Measurements from ENCODE around the gene GHITM. TPM values are rescaled to one million over a fixed set of nuclear protein-coding genes. Genes with fewer than 3 reads are reported as not detected.
"Not testable (repeated sequence)": the region's sequence is repeated elsewhere in the genome, so short reads cannot be mapped to it uniquely, and the experiment has no call there.

GHITM gene
- total RNA-seq, 2 donors from 2014 or later = 84.5 to 85.8 TPM

DNA sequence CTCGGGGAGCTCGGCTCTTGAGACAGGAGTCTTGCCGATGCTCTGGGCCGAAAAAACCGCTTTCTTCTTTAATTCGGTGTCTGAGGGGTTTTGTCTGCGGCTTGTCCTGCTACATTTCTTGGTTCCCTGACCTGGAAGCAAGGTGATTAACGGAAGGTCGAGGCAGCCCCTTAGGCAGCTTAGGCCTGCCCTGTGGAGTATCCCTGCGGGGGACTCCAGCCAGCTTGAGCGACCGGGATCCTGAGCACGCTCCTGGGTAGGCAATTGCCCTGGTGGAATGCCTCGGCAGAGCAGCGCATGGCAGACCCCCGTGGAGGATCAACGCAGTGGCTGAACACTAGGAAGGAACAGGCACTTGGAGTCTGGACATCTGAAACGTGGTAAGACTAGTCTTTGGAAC, 30.5 kb upstream of the GHITM start:
- H3K27me3 Mint-ChIP-seq (ENCODE audit: insufficient read depth) = no peaks in the 10 kb centered on the region
- H3K27ac ChIP-seq (ENCODE audit: low read depth, low read length) = no peak overlapping the region
- 93% methylated on average over 17 to 18 of the region's 18 CpGs for WGBS, 2 experiments (ENCODE audit: insufficient coverage in 1 of 2, insufficient read length in 1 of 2)
- DNase-seq = peak; percentile 52
- no peaks in the 10 kb centered on the region for H3K9me3 ChIP-seq (ENCODE audit: control insufficient read depth, low read length)
- H3K9ac ChIP-seq (ENCODE audit: extremely low read depth, low read length, poor library complexity, severe bottlenecking) = no peak overlapping the region
- no peak overlapping the region for H3K4me3 ChIP-seq (ENCODE audit: low read length)
- H3K4me1 ChIP-seq (ENCODE audit: control insufficient read depth, insufficient read depth, low read length) = no peaks in the 10 kb centered on the region
- no peaks in the 10 kb centered on the region for H3K36me3 ChIP-seq (ENCODE audit: control insufficient read depth, insufficient read depth, low read length)
- H3K36me3 Mint-ChIP-seq (ENCODE audit: low read depth) = no peaks in the 10 kb centered on the region
- TF ChIP-seq, protein P1, sequence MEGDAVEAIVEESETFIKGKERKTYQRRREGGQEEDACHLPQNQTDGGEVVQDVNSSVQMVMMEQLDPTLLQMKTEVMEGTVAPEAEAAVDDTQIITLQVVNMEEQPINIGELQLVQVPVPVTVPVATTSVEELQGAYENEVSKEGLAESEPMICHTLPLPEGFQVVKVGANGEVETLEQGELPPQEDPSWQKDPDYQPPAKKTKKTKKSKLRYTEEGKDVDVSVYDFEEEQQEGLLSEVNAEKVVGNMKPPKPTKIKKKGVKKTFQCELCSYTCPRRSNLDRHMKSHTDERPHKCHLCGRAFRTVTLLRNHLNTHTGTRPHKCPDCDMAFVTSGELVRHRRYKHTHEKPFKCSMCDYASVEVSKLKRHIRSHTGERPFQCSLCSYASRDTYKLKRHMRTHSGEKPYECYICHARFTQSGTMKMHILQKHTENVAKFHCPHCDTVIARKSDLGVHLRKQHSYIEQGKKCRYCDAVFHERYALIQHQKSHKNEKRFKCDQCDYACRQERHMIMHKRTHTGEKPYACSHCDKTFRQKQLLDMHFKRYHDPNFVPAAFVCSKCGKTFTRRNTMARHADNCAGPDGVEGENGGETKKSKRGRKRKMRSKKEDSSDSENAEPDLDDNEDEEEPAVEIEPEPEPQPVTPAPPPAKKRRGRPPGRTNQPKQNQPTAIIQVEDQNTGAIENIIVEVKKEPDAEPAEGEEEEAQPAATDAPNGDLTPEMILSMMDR (conservative IDR thresholded peaks at IDR 0.05) = peak; percentile 21
- H3K9me3 Mint-ChIP-seq = no peaks in the 10 kb centered on the region
- H3K27ac Mint-ChIP-seq = no peak overlapping the region
- no peak overlapping the region for H3K4me3 Mint-ChIP-seq
- no peaks in the 10 kb centered on the region for H3K27me3 ChIP-seq (ENCODE audit: control insufficient read depth, insufficient read depth, low read length, poor library complexity, severe bottlenecking)
- peaks cover 30% of the 10 kb centered on the region for H3K4me1 Mint-ChIP-seq

DNA sequence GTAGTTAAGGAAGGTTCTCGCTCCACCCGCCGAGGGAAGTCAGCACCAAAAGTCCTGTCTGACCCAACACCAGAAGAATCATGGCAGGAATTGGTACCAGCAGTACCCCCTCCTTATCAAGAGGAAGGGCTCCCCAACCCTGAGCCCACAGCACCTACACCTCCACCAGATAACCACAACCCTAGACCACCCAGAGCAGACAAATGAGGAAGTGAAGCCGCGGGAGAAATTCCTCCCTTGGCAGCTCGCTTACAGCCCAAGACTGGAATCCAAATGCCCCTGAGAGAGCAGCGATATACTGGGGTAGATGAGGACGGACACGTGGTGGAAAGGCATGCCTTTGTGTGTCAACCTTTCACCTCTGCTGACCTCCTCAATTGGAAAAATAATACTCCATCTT, 29.5 kb upstream of the GHITM start:
- H3K27me3 Mint-ChIP-seq (ENCODE audit: insufficient read depth); H3K9me3 Mint-ChIP-seq; H3K4me3 Mint-ChIP-seq; H3K9ac ChIP-seq (ENCODE audit: extremely low read depth, low read length, poor library complexity, severe bottlenecking); H3K4me3 ChIP-seq (ENCODE audit: low read length); H3K27ac ChIP-seq (ENCODE audit: low read depth, low read length); DNase-seq; H3K36me3 Mint-ChIP-seq (ENCODE audit: low read depth); H3K27me3 ChIP-seq (ENCODE audit: control insufficient read depth, insufficient read depth, low read length, poor library complexity, severe bottlenecking); H3K36me3 ChIP-seq (ENCODE audit: control insufficient read depth, insufficient read depth, low read length); H3K4me1 ChIP-seq (ENCODE audit: control insufficient read depth, insufficient read depth, low read length); H3K27ac Mint-ChIP-seq; H3K9me3 ChIP-seq (ENCODE audit: control insufficient read depth, low read length): not testable (repeated sequence)
- peaks cover 36% of the 10 kb centered on the region for H3K4me1 Mint-ChIP-seq
- 94% methylated on average over 7 to 9 of the region's 9 CpGs for WGBS, 2 experiments (ENCODE audit: insufficient coverage in 1 of 2, insufficient read length in 1 of 2)

DNA sequence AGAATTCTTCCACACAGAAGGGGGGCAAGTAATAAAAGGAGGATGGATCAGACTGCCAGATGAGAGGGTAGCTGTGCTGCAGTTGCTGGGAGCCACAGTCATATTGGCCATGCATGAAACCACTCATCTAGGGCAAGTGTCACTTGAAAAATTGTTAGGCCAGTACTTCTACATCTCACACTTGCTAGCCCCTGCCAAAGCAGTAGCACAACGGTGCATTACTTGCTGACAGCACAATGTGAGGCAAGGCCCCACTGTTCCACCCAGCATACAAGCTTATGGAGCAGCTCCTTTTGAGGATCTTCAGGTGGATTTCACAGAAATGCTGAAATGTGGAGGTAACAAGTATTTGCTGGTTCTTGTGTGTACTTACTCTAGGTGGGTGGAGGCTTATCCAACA, 25.8 kb upstream of the GHITM start:
- peaks cover 28% of the 10 kb centered on the region for H3K4me1 Mint-ChIP-seq
- not testable (repeated sequence) for DNase-seq

DNA sequence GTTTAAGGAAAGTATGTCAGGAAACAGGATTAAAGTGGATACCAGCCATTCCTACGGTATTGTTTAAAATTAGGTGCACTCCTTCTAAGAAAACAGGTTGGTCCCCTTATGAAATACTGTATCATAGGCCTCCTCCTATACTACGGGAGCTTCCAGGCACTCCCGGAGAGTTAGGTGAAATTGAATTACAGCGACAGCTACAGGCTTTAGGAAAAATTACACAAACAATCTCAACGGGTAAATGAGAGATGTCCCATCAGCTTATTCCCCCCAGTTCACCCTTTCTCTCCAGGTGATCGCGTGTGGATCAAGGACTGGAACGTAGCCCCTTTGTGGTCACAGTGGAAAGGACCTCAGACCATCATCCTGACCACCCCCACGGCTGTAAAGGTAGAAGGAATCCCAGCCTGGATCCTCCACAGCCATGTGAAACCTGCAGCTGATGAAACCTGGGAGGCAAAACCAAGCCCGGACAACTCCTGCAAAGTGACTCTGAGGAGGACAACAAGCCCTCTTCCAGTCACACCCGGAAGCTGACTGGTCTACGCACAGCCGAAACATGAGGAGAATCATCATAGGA, 25.1 kb upstream of the GHITM start:
- peaks cover 23% of the 10 kb centered on the region for H3K4me1 Mint-ChIP-seq
- no peak overlapping the region for H3K9ac ChIP-seq (ENCODE audit: extremely low read depth, low read length, poor library complexity, severe bottlenecking)
- H3K4me3 ChIP-seq (ENCODE audit: low read length) = no peak overlapping the region
- H3K9me3 ChIP-seq (ENCODE audit: control insufficient read depth, low read length) = peaks cover 8% of the 10 kb centered on the region
- H3K27ac ChIP-seq (ENCODE audit: low read depth, low read length) = no peak overlapping the region
- no peak overlapping the region for H3K27ac Mint-ChIP-seq
- H3K36me3 Mint-ChIP-seq (ENCODE audit: low read depth) = no peaks in the 10 kb centered on the region
- 61 to 70% methylated on average over 6 to 13 of the region's 13 CpGs for WGBS, 2 experiments (ENCODE audit: insufficient coverage in 1 of 2, insufficient read length in 1 of 2)
- DNase-seq = peak; percentile 55
- no peaks in the 10 kb centered on the region for H3K4me1 ChIP-seq (ENCODE audit: control insufficient read depth, insufficient read depth, low read length)
- TF ChIP-seq, protein P1 (conservative IDR thresholded peaks at IDR 0.05) = peak; percentile 70
- no peaks in the 10 kb centered on the region for H3K27me3 ChIP-seq (ENCODE audit: control insufficient read depth, insufficient read depth, low read length, poor library complexity, severe bottlenecking)
- H3K36me3 ChIP-seq (ENCODE audit: control insufficient read depth, insufficient read depth, low read length) = no peaks in the 10 kb centered on the region
- H3K4me3 Mint-ChIP-seq = no peak overlapping the region
- H3K9me3 Mint-ChIP-seq = peaks cover 11% of the 10 kb centered on the region
- H3K27me3 Mint-ChIP-seq (ENCODE audit: insufficient read depth) = no peaks in the 10 kb centered on the region

More for the DNA sequence above, 25.8 kb upstream of the GHITM start:
- H3K27ac ChIP-seq (ENCODE audit: low read depth, low read length); H3K4me3 ChIP-seq (ENCODE audit: low read length); H3K27me3 ChIP-seq (ENCODE audit: control insufficient read depth, insufficient read depth, low read length, poor library complexity, severe bottlenecking); H3K36me3 Mint-ChIP-seq (ENCODE audit: low read depth); H3K9me3 ChIP-seq (ENCODE audit: control insufficient read depth, low read length); H3K4me3 Mint-ChIP-seq; H3K36me3 ChIP-seq (ENCODE audit: control insufficient read depth, insufficient read depth, low read length); H3K27ac Mint-ChIP-seq; H3K27me3 Mint-ChIP-seq (ENCODE audit: insufficient read depth); H3K4me1 ChIP-seq (ENCODE audit: control insufficient read depth, insufficient read depth, low read length); H3K9ac ChIP-seq (ENCODE audit: extremely low read depth, low read length, poor library complexity, severe bottlenecking): not testable (repeated sequence)
- WGBS, 2 experiments (ENCODE audit: insufficient coverage in 1 of 2, insufficient read length in 1 of 2) = 56% methylated on average over 1 of the region's 1 CpG; no CpG with 5 or more reads in 1 of the 2 experiments
- H3K9me3 Mint-ChIP-seq = peaks cover 11% of the 10 kb centered on the region

DNA sequence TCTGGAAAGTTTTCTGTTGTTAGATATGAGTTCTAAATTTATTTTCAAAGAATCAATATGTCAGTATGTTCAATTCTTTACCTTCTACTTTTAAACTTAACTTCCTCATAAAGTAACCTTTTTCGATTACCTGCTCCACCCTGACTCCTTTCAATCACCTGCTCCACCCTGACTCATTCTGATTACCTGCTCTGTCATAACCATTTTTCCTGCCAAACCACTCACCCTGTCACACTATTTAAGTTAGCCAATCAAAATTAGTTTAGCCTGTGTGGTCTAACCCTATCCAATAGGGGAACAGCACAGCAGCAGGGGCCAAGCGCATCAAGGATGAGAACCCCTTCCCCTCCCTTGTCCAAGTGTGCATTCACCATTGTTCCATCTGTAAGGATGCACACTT, 22.1 kb upstream of the GHITM start:
- not testable (repeated sequence) for H3K27ac ChIP-seq (ENCODE audit: low read depth, low read length); H3K9ac ChIP-seq (ENCODE audit: extremely low read depth, low read length, poor library complexity, severe bottlenecking); H3K27ac Mint-ChIP-seq; DNase-seq; H3K4me3 Mint-ChIP-seq; H3K4me1 ChIP-seq (ENCODE audit: control insufficient read depth, insufficient read depth, low read length); H3K36me3 ChIP-seq (ENCODE audit: control insufficient read depth, insufficient read depth, low read length); H3K27me3 Mint-ChIP-seq (ENCODE audit: insufficient read depth); H3K27me3 ChIP-seq (ENCODE audit: control insufficient read depth, insufficient read depth, low read length, poor library complexity, severe bottlenecking); H3K9me3 ChIP-seq (ENCODE audit: control insufficient read depth, low read length); H3K36me3 Mint-ChIP-seq (ENCODE audit: low read depth)
- Mint-ChIP-seq H3K9me3 (peaks cover 11% of the 10 kb centered on the region), H3K4me1 (peaks cover 12% of the 10 kb centered on the region)
- peak overlapping the region; percentile 17 for H3K4me3 ChIP-seq (ENCODE audit: low read length)
- 94 to 100% methylated on average over 2 of the region's 2 CpGs for WGBS, 2 experiments (ENCODE audit: insufficient coverage in 1 of 2, insufficient read length in 1 of 2)

Measured in endodermal cell (in vitro differentiated cells).